ENCODE measurements around the gene PCOLCE2.

Gene PCOLCE2

GRCh38 chr3:142858043-142858442, 30.8 kb downstream of the PCOLCE2 start:
- Mint-ChIP-seq H3K4me1 (peaks cover 2% of the 10 kb centered on the region), H3K4me3 (no peak overlapping the region), H3K9me3 (no peaks in the 10 kb centered on the region), H3K27ac (no peak overlapping the region), H3K27me3 (peaks cover 9% of the 10 kb centered on the region), H3K36me3 (no peaks in the 10 kb centered on the region)

DNA sequence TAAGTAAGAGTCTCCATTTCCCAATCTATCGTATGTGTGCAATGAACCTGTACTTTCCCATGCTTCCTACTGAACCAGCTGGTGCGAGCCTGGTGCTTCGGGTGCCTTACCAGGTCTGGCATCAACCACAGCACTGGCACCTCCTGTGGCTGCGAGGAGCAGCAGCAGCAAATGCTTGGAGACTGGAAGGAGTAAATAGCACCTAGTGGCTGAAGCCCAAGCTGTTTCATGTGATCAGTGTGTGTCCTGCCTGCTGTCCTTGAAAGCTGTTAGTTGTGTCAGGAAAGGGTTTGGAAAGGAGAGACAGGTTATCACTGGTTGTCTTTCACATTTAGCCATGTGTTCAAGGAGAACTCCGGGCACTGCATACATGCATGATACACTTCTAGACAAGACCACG, 31.8 kb downstream of the PCOLCE2 start:
- no peaks in the 10 kb centered on the region for H3K4me1 Mint-ChIP-seq
- no peak overlapping the region for H3K27ac Mint-ChIP-seq
- H3K9me3 Mint-ChIP-seq, result no peaks in the 10 kb centered on the region
- H3K4me3 Mint-ChIP-seq, result no peak overlapping the region
- peaks cover 7% of the 10 kb centered on the region for H3K27me3 Mint-ChIP-seq
- H3K36me3 Mint-ChIP-seq, result no peaks in the 10 kb centered on the region

DNA sequence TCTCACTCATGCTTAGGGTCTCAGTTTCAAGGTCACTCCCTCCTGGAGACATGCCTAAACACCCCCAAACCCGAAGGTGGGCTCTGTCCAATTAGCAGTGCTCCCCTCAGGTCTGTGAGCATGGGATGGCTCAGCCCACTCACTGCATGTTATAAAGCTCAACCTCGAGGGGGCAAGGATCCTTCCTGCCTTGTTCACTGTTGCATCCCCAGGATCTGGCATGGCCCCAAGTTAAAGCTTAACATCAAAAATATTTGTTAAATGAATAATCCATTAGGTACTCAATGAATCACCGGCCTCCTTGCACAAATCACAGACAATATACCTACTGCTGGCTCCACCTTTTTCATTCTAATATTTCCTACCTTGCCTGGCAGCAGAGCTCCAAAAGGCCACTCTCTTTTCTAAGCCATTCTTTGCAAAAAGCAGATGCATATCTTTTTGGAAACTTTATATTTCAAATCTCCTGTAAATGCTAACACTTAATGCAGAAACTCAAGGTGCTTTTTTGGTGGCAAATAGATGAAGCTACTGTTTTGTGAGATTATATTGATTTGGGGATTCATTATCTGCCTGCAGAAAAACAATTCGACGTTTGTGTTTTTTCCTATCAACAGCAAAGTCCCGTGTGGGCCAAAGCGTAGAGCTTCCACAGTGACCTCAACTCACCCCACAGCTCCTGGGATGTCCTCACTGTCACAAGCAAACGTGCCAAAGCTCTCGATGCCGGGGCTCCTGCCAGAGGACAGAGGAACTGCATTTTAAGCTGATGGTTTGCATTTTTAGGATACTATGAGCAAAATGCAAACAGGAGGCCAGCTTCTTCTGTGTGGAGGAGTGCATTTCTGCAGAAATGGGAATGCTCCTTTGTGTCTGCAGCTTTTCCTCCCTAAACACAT, 35.4 kb downstream of the PCOLCE2 start:
- Mint-ChIP-seq H3K27ac (no peak overlapping the region), H3K27me3 (peaks cover 3% of the 10 kb centered on the region), H3K4me1 (no peaks in the 10 kb centered on the region), H3K4me3 (no peak overlapping the region), H3K36me3 (no peaks in the 10 kb centered on the region), H3K9me3 (no peaks in the 10 kb centered on the region)

DNA sequence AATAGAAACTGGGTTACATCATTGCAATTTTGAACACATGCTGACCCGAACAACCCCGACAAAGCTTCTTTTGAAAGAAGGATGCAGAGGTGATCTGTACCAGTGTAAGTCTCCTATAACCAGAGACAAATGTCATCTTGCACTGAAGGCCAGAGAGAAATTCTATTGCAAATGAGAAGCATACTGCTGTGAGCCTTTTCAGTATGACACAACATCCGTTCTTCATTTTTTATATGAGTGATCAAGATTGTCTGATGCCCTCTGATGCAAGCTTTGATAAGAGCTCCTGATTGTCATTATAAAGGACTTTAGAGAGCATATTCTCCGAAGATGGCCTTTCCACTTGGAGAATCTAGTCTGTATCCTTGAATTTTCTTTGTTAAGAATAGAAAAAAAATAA, 36.9 kb downstream of the PCOLCE2 start:
- Mint-ChIP-seq H3K4me1 (no peaks in the 10 kb centered on the region), H3K27me3 (peaks cover 3% of the 10 kb centered on the region), H3K4me3 (no peak overlapping the region), H3K27ac (no peak overlapping the region), H3K9me3 (no peaks in the 10 kb centered on the region), H3K36me3 (no peaks in the 10 kb centered on the region)

DNA sequence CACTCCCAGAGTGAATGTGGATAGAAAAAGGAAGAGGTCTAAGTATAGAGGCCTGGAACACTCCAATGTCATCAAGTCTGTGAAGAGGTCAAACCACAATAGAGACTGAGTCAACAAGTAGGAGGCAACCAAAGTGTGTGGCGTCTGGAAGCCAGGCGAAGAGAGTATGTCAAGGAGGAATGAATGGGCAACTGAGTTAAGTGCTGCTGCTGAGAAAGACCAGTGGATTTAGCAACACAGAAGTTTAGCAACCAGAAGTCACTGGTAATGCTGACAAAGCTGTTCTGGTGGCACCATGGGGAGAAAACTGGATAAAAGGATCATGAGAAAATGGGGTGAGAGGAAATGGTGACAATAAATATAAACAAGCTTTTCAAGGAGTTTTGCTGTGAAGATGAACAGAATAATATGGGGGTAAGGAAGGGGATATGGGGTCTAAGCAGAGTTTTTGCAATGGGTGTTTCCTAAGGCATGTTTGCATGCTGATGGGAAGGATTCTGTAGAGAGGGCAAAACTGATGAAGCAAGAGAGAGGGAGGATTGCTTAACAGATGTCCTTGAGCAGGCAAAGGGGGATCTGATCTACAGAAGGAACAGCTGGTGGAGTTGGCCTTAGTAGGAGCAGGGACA, 38.4 kb downstream of the PCOLCE2 start:
- no peaks in the 10 kb centered on the region for H3K36me3 Mint-ChIP-seq
- H3K27me3 Mint-ChIP-seq, result peaks cover 3% of the 10 kb centered on the region
- H3K27ac Mint-ChIP-seq, result no peak overlapping the region
- H3K9me3 Mint-ChIP-seq, result no peaks in the 10 kb centered on the region
- no peak overlapping the region for H3K4me3 Mint-ChIP-seq
- H3K4me1 Mint-ChIP-seq, result no peaks in the 10 kb centered on the region

DNA sequence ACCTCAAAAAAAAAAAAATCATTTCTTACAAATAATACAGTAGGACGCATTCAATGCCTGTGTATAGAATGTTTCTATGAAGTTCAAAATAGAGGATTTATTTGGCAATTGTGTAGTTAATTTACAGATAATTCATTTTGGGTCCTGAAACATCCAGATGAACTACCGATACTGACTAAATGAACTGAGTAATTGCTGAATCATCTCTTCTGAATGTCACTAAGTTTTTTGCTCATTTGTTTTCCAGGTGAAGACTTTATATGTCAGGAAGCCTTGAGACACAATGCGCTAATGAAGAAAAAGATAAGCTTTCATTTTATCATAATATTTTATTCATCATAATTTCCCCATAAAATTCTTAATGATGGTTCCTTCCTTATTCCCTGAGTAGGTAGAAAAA, 39.7 kb downstream of the PCOLCE2 start:
- Mint-ChIP-seq H3K27ac (no peak overlapping the region), H3K36me3 (no peaks in the 10 kb centered on the region), H3K9me3 (no peaks in the 10 kb centered on the region), H3K4me1 (no peaks in the 10 kb centered on the region), H3K4me3 (no peak overlapping the region), H3K27me3 (peaks cover 3% of the 10 kb centered on the region)

- Mint-ChIP-seq H3K36me3 (no peaks in the 10 kb centered on the region), H3K4me3 (no peak overlapping the region), H3K4me1 (no peaks in the 10 kb centered on the region), H3K27me3 (no peaks in the 10 kb centered on the region), H3K27ac (no peak overlapping the region), H3K9me3 (no peaks in the 10 kb centered on the region)
Observed at GRCh38 chr3:142846779-142847577, 41.9 kb downstream of the PCOLCE2 start.

DNA sequence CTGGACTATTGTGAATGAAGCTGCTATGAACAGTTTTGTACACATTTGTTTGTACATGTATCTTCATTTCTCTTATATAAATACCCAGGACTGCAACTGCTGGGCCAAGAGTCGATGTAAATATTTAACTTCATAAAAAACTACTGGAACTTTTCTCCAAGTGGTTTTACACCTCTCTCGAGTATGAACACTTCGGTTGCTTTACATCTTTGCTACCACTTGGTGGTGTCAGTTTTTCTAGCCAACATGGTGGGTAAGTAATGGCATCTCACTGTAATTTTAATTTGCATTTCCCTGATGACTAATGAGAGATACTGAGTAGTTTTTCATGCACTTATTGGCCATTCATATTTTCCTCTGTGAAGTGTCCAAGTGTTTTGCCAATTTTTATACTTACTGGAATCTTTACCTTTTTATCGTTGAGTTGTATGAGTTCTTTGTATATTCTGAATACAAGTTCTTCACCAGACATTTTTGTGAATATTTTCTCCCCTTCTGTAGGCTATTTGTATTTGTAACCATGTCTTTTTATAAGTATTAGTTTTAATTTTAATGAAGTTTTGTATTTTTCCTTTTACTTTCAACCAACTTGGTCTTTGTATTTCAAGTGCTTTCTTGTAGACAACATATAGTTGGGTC, 44.4 kb downstream of the PCOLCE2 start:
- Mint-ChIP-seq H3K27me3 (no peaks in the 10 kb centered on the region), H3K36me3 (no peaks in the 10 kb centered on the region), H3K27ac (no peak overlapping the region), H3K4me1 (no peaks in the 10 kb centered on the region), H3K9me3 (no peaks in the 10 kb centered on the region), H3K4me3 (no peak overlapping the region)

DNA sequence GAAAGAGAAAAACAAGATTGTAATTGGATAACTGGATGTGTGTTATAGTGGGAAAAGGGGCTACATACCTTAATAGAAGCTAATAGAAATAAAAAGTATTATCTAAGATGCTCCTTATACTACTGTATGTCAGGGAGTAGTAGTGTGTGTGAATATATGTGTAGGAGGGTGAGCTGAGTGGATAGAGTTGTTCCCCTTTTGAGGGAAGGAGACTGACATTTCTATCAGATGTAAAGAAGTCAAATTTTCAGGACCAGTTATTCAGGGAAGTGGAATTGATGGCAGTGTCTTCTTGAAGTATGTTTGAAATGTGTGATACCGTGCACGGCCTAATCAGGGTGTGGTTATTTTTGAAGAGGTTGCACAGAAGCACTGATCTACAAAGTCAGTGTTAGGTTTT, 49.1 kb downstream of the PCOLCE2 start:
- no peaks in the 10 kb centered on the region for H3K4me1 Mint-ChIP-seq
- no peak overlapping the region for H3K27ac Mint-ChIP-seq
- peaks cover 4% of the 10 kb centered on the region for H3K27me3 Mint-ChIP-seq
- peaks cover 3% of the 10 kb centered on the region for H3K36me3 Mint-ChIP-seq
- H3K9me3 Mint-ChIP-seq, result no peaks in the 10 kb centered on the region
- no peak overlapping the region for H3K4me3 Mint-ChIP-seq

- Mint-ChIP-seq H3K27ac (no peak overlapping the region), H3K36me3 (peaks cover 3% of the 10 kb centered on the region), H3K27me3 (peaks cover 5% of the 10 kb centered on the region), H3K4me1 (no peaks in the 10 kb centered on the region), H3K4me3 (no peak overlapping the region), H3K9me3 (no peaks in the 10 kb centered on the region)
Observed at GRCh38 chr3:142837526-142837925, 51.4 kb downstream of the PCOLCE2 start.

DNA sequence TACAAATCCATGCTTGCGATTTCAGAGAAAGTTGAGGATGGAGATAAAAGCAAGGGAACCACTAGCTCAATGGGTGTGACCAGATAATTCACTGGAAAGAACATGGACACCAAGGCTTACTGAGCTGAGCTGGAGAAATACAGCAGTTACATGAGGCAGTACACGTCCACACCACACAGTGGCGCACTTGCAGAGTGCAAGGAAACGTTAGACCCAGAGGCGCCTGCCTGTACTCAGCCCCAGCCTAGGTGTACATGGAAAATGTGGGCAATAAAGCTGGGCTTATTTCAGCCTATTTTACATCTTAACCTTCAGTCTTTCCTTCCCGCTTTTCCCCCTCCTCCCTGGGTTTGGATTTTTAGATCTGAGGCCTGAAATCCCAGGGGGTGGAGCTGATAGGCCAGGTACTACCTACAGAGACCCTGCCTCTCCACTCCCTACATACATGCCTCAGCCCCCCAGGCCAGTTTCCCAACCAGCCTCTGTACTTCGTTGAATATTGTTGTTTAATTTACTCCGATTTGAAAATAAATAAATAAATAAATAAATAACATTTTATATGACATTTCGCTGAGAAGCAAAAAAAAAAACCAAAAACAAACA, 60.1 kb downstream of the PCOLCE2 start:
- Mint-ChIP-seq H3K27me3 (peaks cover 4% of the 10 kb centered on the region), H3K4me1 (no peaks in the 10 kb centered on the region), H3K36me3 (no peaks in the 10 kb centered on the region), H3K27ac (no peak overlapping the region), H3K9me3 (no peaks in the 10 kb centered on the region), H3K4me3 (no peak overlapping the region)

GRCh38 chr3:142819179-142819578, 69.7 kb downstream of the PCOLCE2 start:
- Mint-ChIP-seq H3K4me3 (no peak overlapping the region), H3K36me3 (no peaks in the 10 kb centered on the region), H3K27me3 (peaks cover 6% of the 10 kb centered on the region), H3K9me3 (no peaks in the 10 kb centered on the region), H3K27ac (no peak overlapping the region), H3K4me1 (no peaks in the 10 kb centered on the region)

GRCh38 chr3:142818651-142819050, 70.2 kb downstream of the PCOLCE2 start:
- peaks cover 6% of the 10 kb centered on the region for H3K27me3 Mint-ChIP-seq
- no peaks in the 10 kb centered on the region for H3K4me1 Mint-ChIP-seq
- no peaks in the 10 kb centered on the region for H3K36me3 Mint-ChIP-seq
- H3K9me3 Mint-ChIP-seq, result no peaks in the 10 kb centered on the region
- no peak overlapping the region for H3K4me3 Mint-ChIP-seq
- H3K27ac Mint-ChIP-seq, result no peak overlapping the region

DNA sequence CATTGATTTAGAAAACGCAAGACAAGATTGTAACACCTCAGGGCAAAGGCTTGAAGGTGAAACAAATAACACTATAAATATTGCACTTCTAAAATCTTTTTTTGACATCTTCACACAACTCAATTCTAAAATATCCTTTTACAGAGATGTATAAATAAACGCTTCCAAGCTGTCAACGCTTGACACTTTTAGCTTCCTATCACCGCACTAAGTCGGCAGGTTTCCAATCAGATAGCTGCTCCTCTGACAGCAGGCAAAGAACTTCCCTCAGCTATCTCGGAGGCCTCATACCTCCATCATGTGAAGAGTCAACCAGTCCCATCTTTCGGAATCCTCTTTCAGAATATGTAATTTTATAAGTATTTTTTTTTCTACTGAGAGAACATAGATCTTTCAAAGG, 71.0 kb downstream of the PCOLCE2 start:
- no peak overlapping the region for H3K27ac Mint-ChIP-seq
- no peaks in the 10 kb centered on the region for H3K4me1 Mint-ChIP-seq
- H3K9me3 Mint-ChIP-seq, result no peaks in the 10 kb centered on the region
- no peaks in the 10 kb centered on the region for H3K36me3 Mint-ChIP-seq
- no peak overlapping the region for H3K4me3 Mint-ChIP-seq
- H3K27me3 Mint-ChIP-seq, result peaks cover 6% of the 10 kb centered on the region

DNA sequence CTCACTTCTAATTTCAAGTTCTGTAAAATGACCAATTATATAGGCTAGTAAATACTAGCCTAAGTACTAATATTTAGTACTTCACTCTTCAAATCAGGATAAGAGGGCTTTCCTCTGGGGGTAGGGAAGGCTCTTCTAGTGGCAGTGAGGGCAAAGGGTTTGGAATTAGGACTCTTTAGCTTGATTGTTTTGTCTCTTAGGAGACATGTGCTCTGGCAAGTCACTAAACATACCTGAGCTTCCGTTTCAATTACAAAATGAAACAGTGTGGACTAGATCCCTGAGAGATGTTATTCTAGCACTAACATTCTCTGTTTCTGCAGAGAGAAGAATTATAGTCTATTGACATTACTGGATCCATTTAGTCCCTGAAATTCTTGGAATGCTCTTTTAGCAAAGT, 71.5 kb downstream of the PCOLCE2 start:
- peaks cover 6% of the 10 kb centered on the region for H3K27me3 Mint-ChIP-seq
- no peaks in the 10 kb centered on the region for H3K4me1 Mint-ChIP-seq
- no peak overlapping the region for H3K4me3 Mint-ChIP-seq
- H3K27ac Mint-ChIP-seq, result no peak overlapping the region
- H3K36me3 Mint-ChIP-seq, result no peaks in the 10 kb centered on the region
- H3K9me3 Mint-ChIP-seq, result no peaks in the 10 kb centered on the region

All from activated naive CD4-positive, alpha-beta T cell treated with anti-CD3 and anti-CD28 coated beads, Interleukin-2, amount 50 U/mL, for 24 hours (primary cell).